NCI-H226 (cell line): ENCODE results near the gene MLPH.

Source experiments
- DNase-seq: peaks from one replicate; pipeline ENCODE4 v3.0.0-alpha.2; 2015

MLPH gene

GRCh38 chr2:237546876-237547395, 59.9 kb downstream of the MLPH start:
- no peak for DNase-seq

- no peak for DNase-seq
Observed at GRCh38 chr2:237547841-237548416, 60.9 kb downstream of the MLPH start.

GRCh38 chr2:237549216-237549615, 62.2 kb downstream of the MLPH start:
- no peak for DNase-seq

- no peak for DNase-seq
Observed at GRCh38 chr2:237549643-237550415, 62.8 kb downstream of the MLPH start.

- no peak for DNase-seq
Observed at GRCh38 chr2:237551071-237551574, 64.1 kb downstream of the MLPH start.

GRCh38 chr2:237552908-237553307, 65.9 kb downstream of the MLPH start:
- no peak for DNase-seq

GRCh38 chr2:237553948-237554347, 66.9 kb downstream of the MLPH start:
- no peak for DNase-seq

GRCh38 chr2:237555560-237555959, 68.5 kb downstream of the MLPH start:
- DNase-seq: no peak

- no peak for DNase-seq
Observed at GRCh38 chr2:237556773-237557632, 70.0 kb downstream of the MLPH start.

GRCh38 chr2:237557633-237558015, 70.6 kb downstream of the MLPH start:
- no peak for DNase-seq

- no peak for DNase-seq
Observed at GRCh38 chr2:237558961-237559641, 72.0 kb downstream of the MLPH start.

GRCh38 chr2:237561221-237561620, 74.2 kb downstream of the MLPH start:
- no peak for DNase-seq

GRCh38 chr2:237563816-237564215, 76.8 kb downstream of the MLPH start:
- no peak for DNase-seq

- DNase-seq: no peak
Observed at GRCh38 chr2:237564526-237565131, 77.6 kb downstream of the MLPH start.

- no peak for DNase-seq
Observed at GRCh38 chr2:237565974-237566373, 78.9 kb downstream of the MLPH start.

GRCh38 chr2:237566401-237567235, 79.6 kb downstream of the MLPH start, which contains the start of gene PRLH:
PRLH (plus strand) TSS chr2:237566574; CDS start chr2:237566574, 0 bp downstream.
- no peak for DNase-seq

GRCh38 chr2:237567276-237568029, 80.4 kb downstream of the MLPH start:
- DNase-seq: no peak

- DNase-seq: no peak
Observed at GRCh38 chr2:237568121-237568660, 81.1 kb downstream of the MLPH start.

- no peak for DNase-seq
Observed at GRCh38 chr2:237569041-237569440, 82.0 kb downstream of the MLPH start.

GRCh38 chr2:237569896-237570295, 82.8 kb downstream of the MLPH start:
- no peak for DNase-seq
